Activated CD4-positive, alpha-beta T cell treated with anti-CD3 and anti-CD28 coated beads for 24 hours (primary cell): ENCODE data around the gene CDHR2.
A peak's percentile ranks its signal among the peaks of the same experiment; 100 is the strongest.

ENCODE experiments used
- DNase-seq, 2 donors: peaks; one replicate each; pipeline ENCODE4 v3.0.0-alpha.2; 2020; ENCODE audit warnings: low read depth in 2 of 2

Gene CDHR2

GRCh38 chr5:176620333-176620981, 71.3 kb downstream of the CDHR2 start:
- no peak for DNase-seq

DNA sequence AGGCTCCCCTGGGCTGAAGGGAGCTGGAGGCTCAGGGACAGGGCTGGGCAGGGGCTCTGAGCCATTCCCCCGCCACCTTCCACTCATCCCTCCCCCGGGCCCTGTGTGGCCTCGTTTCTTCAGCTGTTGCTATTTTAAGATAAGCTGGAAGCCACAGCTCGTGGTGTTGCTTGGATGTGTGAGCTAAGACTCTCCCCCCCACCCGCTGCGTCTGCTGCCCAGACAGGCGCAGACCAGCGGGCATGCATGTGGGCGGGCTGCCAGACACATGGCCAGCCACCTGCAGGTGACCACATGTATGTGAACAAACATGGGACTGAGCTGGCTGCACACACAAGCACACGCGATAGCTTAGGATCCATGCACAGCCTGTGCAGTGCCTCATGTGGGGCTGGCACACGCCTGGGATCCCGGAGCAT, 72.5 kb downstream of the CDHR2 start:
- no peak for DNase-seq

- DNase-seq: no peak
These were observed 75.0 kb downstream of the CDHR2 start for GRCh38 chr5:176624142-176624541.

GRCh38 chr5:176624938-176625337, 75.8 kb downstream of the CDHR2 start:
- no peak for DNase-seq

GRCh38 chr5:176625512-176625911, 76.4 kb downstream of the CDHR2 start:
- DNase-seq: no peak

GRCh38 chr5:176625966-176626875, 77.1 kb downstream of the CDHR2 start:
- no peak for DNase-seq

- no peak for DNase-seq
These were observed 77.7 kb downstream of the CDHR2 start for GRCh38 chr5:176626876-176627236.

GRCh38 chr5:176627582-176627981, 78.4 kb downstream of the CDHR2 start:
- no peak for DNase-seq

- DNase-seq: no peak
These were observed 79.5 kb downstream of the CDHR2 start for GRCh38 chr5:176628406-176629228.

GRCh38 chr5:176629317-176629852, 80.2 kb downstream of the CDHR2 start:
- DNase-seq: no peak

- DNase-seq: peak in 1 of 2 donors; percentile 48
These were observed 80.9 kb downstream of the CDHR2 start, which contains the start of the genes EIF4E1B and SNCB for GRCh38 chr5:176629853-176630680. EIF4E1B (plus strand) TSS chr5:176630675; CDS start chr5:176642788, 12,113 bp downstream. SNCB (minus strand) TSS chr5:176630534; CDS start chr5:176629654, 880 bp downstream.

DNA sequence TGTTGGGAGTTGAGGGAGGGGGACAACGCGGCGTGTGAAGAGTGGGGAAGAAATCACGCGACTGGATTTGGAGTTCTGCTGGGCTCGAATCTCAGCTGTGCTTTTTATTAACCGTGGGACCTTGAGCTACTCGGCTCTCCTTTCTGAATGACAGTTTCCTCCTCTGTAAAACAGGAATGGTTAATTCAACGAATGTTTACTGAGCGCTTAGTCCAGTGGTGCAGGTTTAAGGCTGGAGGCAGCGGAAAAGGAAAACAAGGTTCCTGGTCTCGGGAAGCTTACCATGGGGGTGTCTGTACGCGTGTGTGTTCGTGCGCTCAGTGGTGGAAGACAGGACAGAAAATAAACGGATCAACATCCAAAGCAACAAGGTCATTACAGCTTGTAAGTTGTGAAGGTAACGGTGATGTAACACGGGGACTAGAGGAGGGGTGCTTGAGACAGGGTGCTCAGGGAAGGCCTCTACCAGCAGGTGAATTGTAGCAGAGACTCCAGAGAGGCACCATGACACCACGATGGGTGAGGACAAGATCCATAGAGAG, 81.6 kb downstream of the CDHR2 start:
- no peak for DNase-seq

DNA sequence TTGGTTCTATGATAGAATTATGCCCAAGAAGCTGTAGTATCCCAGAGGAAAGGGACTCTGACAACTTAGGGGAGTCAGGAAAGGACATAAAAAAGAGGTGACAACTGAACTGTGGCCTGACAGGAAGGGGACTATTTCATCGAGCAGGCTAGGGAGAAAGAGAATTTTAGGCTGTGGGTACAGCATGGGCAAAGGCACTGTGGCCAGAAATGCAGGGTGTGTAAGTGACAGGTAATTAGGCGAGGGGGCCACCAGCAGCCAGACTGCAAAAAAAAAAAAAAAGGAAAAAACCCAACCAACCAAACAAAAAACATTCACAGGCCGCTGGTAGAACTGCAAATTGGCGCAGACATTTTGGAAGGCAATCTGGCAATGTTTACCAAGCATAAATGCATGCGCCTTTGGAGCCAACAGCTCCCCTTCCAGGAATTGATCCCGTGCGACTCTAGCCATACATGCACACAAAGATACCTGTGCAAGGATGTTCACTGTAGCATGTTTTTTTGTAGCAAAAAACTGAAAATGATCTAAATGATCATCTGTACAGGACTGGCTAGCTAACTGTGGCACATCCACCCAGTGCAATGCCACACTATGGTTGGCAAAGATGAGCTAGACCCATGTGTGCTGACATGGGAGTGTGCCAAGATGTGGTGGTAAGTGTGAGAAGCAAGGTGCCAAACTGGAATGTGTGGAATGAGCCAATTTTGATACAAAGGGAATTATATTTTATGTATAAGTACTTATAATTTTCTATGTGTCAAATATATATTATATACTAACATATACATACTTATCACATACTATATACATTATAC, 82.5 kb downstream of the CDHR2 start:
- no peak for DNase-seq

DNA sequence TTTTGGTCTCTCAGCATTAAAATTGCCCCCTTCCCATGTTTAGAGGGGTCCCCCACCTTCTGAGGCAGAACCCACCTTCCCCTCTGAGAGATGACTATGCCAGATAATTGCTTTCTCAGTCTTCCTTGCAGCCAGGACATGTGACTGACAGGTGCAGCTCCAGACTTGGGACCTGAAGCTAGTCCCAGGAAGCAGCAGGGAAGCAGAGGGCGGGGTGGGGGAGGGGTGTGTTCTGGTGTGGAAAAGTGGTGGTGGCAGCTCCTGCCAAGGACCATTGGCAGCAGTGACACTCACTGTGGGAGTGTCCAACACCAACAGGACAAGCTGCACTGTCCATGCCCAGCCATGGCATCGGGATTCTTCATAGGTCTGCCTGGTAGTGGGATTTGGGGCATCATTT, 83.6 kb downstream of the CDHR2 start:
- DNase-seq: no peak

- DNase-seq: no peak
These were observed 84.5 kb downstream of the CDHR2 start for GRCh38 chr5:176633598-176633997.

GRCh38 chr5:176636426-176636825, 87.3 kb downstream of the CDHR2 start:
- DNase-seq: no peak

GRCh38 chr5:176637556-176637955, 88.4 kb downstream of the CDHR2 start:
- DNase-seq: no peak

DNA sequence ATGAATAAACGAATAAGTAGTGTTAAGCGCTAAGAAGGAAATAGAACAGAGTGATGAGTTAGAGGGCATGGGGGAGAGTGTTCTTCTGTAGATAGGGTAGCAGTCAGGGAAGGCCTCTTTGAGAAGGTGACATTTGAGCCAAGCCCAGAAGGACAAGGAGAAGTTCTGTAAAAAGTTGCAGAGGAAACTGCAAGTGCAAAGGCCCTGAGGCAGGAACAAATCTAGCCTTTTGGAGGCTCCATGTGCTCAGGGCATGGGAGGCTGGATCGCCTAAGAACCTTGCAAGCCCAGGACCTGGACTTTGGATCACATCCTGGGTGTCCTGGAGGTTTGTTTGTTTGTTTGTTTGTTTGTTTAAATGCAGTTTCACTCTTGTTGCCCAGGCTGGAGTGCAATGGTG, 89.3 kb downstream of the CDHR2 start:
- DNase-seq: no peak

DNA sequence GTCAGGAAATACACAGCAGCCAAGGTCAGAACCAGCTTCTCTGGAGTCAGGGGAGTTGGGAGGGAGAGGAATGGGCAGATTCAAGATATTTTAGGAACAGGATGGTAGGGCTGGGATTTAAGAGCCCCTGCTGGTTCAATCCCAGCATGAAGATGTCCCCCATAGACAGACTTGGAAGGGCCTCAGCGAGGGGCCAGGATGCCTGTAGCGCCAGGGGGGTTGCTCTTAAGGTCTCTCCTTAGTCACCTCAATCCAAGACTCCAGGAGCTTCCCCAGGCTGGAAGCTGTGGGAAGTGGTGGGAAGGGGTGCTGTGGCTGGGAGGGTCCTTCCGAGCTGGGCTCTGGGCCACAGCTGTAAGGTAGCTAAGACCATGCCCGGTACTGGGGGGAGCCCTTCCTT, 90.1 kb downstream of the CDHR2 start:
- DNase-seq: no peak

DNA sequence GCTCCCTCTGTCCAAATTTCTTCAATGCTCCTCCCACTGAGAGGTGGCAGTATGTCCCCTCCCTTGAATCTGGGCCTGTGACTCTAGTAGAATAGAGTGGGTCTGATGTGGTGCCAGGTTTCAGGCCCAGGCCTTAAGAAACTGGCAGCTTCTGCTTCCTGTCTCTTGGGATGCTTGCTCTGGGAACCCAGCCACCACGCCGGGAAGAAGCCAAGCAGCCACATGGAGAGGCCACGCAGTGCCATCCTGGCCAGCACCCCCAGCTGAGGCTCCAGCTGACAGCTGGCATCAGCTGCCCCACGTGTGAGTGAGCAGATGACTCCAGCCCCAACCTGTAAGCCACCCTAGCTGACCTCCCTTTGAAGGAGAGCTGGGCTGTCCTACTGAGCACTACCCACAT, 90.8 kb downstream of the CDHR2 start:
- no peak for DNase-seq
